HG03558 (cell line): Measurements from ENCODE around the gene SLC23A1.
"Not testable (repeated sequence)": the region's sequence is repeated elsewhere in the genome, so short reads cannot be mapped to it uniquely, and the experiment has no call there.

Experiments
- ATAC-seq: cut with Tn5 transposase; IDR thresholded peaks from one replicate; pipeline ENCODE4 v1.9.1; 2021; ENCODE audit warnings: moderate number of reproducible peaks; ENCODE audit not compliant: unreplicated experiment; ENCODE audit errors: extremely low read depth

The SLC23A1 gene

DNA sequence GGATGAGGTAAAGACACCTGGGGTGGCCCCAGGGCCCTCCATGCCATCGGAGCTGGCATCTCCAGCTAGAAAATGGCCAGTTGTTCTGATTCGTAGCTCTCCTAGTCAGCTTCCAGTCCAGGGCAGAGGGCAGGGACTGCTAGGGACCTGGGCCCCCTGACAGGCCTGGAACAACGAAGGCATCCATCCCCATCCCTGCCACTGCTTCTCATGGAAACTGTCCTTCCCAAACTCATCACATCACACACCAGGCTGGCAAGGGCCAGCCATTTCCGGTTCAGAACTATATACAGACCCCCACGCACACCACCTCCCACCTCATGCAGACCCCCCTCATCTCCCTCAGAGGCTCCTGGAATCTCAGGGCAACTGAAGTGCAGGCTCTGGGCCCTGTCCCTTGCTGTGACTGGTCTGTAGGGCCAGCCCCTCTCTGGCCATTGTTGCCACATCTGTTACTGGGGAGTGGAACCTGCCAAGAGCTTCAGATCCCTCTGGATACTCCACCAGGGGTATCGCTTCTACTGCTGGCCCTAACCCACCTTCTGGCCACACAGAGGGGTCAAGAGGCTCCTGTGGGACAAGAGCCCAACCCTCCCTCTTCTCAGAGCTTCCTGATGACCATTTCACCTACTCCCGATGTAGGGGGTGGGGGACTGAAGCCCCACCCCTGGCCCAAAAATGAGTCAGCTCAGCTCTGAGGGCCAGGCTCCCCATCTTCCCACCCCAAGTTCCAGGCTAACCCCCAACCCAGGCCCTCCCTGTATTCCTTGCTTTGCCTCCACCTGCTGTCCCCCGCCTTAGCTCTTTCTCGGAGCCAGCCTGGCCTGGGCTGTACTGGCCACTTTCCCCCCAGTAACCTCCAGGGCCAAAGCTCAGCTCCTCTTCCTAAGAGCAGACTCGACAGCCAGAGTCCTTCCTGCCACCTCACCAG is 7.8 kb upstream of the SLC23A1 start:
- ATAC-seq: no peak

DNA sequence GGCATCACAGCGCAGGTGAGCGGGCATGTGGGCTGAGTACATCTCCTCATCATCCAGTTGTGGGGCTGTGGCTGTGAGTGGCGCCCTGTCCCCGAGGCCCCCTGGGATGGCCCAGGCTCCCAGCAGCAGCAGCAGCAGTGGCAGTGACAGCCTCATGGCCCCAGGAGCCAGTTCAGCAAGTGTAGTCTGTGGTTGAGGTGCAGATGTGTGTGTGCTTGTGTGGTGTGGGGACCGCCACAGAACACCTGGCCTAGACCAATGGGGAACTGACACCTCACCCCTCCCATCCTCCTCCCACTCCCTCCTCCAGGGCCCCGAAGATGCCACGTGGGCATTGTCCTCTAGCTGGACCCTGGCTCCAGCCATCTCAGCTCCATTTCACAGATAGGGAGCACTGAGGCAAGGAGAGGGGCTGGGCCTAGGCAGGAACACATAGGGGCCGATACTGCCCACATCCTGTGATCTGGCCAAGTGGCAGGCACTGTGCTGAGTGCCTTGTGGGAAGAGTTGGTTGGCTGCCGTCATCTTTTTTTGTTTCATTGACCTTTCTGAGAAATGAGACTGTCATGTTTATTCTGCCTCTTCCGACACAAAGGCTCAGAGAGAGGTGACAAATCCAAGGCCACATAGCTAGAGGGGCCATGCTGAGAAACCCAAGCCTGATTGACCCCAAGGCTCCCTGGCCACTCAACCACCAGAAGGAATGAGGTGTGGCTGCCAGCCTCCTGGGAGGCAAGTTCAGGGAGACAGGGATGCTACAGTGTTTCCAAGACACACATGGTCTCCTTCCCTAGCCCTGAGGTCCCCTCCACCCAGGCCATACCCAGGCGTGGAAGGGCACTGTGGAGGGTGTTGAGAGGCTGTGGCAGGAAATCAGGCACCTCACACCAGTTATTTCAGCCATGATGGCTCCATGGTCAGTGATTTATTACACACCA is 6.9 kb upstream of the SLC23A1 start, which contains the start of gene MZB1:
Gene MZB1 (minus strand): TSS at position 213 of the 938 bp plus-strand sequence. CDS start 57 bp downstream, at position 156.
- ATAC-seq: no peak

DNA sequence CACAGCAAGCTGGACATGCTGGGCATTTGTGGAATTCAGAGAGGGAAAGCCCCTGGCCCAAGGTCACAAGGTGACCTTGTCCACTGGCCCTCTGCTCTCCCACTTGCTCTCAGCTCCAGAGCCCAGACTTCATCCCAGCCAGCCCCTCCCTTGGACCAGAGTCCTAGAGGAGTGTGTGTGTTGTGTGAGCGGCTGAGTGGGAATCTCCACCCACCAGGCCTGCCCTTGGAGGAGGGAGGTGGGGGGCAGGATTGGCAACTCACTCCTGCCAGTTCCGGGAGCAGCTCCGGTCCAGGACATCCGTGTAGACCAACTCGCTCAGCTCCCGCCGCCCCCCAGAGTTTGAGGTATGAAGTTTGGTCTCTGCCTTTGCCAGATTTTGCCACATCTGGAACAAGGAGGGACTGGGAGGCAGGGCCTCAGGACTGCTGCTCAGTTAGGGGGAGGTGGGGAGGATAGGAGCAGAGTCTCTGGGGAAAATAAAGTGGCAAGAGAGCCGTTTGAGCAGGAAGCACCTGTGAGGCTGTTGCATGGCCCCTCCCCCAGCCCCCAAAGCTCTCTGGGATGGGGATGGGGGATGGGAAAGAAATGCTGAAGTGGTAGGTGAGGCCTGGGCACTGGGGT is 5.2 kb upstream of the SLC23A1 start:
- no peak for ATAC-seq

DNA sequence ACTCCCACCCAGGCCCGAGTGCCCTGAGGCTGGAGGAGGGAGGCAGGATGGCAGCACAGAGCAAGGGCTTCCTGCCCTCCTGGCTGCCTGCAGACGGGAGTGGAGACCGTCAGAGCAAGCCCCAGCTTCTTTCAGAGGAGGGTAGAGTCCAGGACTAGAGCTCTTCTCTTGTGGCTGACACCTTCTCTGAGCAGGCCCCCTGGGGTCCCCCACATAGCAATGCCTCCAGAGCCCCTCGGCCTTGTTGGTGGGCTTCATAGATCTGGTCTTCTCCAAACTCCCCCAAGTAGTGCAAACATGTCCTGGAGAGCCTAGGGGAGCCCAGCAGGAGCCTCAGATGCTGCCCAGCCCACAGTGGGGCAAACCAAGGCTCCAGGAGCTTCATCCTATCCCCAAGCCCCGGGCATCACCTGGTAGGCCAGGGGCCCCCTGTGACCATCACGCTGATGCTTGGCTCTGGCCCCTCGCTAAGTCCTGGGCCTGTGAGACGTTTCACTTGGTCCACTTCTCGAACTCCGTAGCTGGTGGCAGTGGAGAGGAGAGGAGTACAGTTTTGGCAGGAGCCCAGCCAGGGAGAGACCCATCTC is 4.6 kb upstream of the SLC23A1 start:
- ATAC-seq: no peak

DNA sequence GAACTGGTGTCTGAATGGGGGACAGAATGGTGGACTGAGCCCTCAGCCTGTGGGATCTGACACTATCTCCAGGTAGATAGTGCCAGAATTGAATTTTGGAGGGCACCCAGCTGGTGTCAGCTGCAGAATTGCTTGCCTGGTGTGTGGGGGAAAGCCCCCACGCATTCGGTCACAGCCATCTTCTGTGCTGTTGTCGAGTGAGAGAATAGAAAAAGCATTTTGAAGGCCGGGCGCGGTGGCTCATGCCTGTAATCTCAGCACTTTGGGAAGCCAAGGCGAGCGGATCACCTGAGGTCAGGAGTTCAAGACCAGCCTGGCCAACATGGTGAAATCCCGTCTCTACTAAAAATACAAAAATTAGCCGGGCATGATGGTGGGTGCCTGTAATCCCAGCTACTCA is 3.9 kb upstream of the SLC23A1 start:
- not testable (repeated sequence) for ATAC-seq

DNA sequence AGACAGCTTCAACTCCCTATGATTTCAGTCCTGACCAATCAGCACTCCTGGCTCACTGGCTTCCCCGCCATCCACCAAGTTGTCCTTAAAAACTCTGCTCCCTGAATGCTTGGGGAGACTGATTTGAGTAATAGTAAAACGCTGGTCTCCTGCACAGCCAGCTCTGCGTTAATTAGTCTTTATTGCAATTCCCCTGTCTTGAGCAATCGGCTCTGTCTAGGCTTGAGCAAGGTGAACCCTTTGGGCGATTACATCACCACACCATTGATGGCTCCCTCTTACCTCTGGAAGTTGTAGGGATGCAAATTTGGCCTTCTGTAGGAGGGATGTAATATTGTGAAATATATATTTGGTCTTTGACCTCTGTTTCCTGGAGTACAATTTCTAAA is 2.9 kb upstream of the SLC23A1 start:
- no peak for ATAC-seq

DNA sequence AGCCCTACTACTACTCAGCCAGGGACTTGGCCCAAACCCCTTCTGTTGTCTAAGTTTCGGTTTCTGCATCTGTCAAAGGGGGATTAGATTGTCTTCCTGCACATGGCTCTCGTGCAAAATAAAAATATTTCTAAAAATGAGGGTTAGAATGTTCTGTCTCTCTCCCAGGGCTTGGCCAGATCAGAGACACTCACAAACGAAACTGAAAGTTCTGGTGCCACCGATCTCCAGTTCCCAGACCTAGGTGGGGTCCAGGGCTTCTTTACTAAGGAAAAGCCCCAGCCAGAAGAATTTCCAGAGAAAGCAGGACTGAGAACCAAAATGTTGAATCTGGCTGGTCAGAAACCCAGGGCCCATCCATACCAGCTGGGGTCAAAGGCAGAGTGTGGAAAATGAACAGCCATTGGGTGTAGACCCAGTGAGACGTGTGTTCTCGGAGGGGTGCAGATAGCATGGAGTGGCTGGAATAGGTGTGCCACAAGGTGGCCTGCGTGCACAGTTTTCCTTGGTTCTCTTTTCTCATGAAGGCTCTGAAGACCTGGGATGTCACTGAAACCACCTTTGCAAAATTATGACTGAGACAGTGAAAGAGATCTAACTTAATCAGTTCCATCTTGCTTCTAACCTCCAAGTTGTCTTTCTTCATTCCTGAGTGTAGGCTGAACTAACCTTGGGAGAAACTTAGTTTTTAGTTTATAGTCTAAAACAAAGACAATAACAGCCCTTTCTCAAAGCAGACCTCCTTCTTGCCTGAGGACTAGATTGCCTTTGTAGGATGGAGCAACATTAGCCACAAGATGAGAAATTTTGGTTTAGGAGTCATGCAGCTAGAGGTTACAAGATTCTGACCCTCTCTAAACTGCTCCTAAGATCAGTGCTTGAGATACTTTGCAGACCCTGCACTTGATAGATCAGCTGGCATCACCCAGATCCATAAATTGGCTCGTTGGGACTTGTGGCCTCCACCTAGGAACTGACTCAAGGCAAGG is 2.3 kb upstream of the SLC23A1 start:
- ATAC-seq: no peak

DNA sequence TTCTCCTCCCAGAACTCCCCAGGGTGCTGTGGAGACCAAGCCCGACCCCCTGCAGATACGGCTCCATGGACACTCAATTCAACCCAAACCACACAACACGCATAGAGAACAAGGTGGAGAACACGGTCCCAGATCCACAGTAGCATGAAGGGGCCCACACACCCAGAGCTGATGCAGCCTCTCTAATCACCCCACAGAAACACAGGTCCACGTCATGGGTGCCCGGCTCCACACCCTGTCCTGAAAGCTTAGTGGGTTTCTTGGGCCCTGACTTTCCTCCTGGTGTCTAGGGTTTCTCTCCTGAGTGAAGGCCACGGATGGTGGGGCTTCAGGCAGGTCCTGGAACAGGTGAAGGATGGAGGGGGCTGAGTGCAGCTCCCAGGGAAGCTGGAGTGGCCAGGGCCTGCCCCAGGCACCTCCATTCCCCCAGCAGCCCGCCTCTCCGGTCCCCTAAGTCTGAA is 1.5 kb upstream of the SLC23A1 start:
- no peak for ATAC-seq

DNA sequence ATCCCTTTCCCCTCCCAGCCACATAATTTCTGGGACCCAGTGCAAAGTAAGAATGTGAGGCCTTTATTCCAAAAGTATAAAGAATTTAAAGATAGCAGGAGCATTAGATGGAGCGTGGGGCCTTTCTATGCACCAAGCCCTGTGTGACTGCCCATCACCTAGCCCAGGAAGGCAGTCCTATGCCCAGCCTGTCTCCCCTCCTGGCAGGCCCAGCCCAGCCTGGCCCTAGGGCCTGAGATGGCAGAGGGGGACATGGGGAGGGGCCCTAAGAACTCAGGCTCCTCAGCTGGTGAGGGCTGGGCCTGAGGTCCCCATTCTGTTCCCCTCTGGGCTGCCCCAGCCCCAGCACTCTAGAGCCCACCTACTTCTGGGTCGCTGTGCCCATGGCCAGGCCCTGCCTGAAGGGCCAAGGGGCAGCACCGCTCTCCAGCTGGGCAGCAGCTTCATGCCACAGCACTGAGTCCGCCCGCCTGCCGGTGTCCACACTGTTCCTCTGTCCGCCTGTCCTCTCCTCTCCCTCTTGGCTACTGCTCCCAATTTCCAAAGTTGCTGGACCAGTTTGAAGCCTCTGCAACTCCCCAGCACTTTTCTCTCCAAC is 995 bp upstream of the SLC23A1 start:
- no peak for ATAC-seq

DNA sequence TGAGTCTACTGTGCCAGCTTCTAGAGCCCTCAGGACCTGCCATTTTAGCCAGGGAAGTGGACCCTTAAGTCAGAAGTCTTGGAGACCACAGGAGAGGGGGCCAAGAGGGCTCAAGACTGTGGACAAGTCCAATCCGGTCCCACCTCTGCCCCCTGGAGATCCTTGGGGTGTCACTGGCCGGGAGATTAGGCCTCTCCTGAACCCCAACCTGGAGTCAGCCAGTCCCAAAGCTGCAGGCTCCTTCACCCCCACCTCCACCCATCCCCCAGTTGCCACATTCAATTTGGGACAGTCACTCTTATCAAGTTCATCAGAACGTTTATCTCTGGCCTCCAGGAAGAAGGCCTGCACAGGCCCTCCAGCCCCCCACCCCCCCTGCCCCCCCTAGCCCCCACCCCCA is 290 bp downstream of the SLC23A1 start:
- no peak for ATAC-seq

DNA sequence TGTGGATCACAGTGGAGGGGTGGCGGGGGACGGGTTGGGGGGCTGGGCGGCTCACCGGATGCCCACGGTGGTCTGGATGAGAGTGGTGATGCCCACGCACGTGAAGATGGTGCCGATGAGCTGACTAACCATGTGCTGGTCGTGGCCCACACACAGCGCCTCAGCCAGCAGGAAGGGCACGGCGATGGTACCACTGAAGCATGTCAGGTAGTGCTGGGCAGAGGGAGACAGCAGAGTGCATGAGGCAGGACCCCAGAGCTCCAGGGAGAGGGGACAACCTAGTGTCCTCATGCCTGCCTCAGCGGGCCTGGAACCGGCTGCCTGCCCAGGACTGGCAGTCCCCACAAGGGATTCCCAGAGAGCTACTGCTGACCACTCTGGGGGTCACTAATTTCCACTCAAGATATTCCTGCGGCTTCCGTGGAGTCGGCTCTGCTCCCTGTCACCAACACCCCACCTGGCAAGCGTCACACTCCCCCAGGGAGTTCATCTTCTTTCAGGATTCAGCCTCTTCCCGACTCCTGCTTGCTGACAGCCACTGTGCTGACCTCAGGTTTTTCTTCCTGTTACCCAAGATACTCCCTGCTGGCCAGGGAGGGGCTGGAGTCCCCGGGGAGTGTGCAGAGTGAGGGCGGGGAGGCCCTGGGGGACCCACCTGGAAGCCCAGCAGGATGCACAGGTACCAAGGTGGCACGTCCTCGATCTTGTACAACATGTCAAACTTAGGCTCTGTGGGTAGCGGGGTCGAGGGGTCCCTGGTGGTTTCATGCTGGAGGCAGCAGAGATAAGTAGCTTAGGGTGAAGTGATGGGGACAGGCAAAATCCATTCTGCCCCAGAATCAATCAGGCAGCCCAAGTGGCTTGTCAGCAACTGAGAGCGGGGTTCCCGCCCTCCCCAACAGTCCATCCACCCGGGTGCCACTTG is 998 bp downstream of the SLC23A1 start:
- ATAC-seq: no peak

DNA sequence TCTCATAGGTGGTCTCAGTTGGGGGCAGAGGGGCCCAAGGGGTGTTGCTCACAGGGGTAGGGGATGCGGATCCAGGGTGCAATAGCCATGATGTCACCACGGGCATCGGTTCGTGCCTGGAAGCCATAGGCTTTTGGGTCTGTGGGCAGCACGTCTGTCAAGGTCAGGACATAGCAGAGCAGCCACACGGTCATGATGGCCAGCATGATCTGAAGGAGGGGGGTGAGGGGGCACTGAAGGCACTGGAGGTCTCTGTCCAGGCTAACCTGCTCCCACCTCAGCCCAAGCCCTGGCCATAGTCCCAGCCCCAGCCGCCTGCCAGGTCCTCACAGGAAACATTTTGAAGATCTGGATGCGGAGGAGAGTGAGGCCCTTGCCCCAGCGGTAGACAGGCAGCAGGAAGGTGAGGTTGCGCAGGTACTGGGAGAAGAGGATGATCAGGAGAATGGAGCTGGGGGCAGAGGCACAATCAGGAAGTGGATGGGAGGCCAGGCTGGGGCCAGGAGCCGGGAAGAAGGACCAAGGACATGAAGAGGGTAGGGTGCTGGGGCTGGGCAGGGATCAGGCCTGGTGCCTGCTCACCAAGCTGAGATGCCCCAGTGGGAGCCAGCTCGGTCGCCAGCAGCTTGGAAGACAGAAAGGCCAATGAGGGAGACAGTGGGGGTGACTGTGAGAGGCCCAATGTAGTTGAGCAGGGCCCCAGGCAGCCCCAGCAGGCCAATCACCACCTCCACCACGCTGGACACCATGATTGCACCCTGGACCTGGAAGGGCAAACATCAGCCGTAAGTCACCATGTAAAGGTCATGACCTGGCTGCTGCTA is 3.3 kb downstream of the SLC23A1 start:
- no peak for ATAC-seq

DNA sequence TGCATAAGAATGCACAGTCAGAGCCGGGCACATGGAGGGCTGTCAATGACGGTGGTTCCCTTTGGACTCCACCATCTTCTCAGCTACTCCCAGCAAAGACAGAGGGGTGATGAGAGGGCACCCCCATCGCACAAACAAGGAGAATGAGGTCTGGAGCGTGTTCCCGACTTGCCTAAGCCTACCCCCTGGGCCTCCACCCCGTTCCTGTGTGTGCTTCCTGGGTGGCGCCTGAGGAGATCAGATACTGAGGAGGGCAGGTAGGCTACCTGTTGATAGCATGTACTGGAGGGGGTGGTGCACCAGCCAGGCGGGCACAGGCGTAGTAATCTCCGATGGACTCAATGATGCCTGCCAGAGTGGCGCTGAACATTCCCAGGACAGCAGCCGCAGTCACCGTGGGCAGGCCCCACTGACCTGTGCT is 4.1 kb downstream of the SLC23A1 start:
- ATAC-seq: no peak

DNA sequence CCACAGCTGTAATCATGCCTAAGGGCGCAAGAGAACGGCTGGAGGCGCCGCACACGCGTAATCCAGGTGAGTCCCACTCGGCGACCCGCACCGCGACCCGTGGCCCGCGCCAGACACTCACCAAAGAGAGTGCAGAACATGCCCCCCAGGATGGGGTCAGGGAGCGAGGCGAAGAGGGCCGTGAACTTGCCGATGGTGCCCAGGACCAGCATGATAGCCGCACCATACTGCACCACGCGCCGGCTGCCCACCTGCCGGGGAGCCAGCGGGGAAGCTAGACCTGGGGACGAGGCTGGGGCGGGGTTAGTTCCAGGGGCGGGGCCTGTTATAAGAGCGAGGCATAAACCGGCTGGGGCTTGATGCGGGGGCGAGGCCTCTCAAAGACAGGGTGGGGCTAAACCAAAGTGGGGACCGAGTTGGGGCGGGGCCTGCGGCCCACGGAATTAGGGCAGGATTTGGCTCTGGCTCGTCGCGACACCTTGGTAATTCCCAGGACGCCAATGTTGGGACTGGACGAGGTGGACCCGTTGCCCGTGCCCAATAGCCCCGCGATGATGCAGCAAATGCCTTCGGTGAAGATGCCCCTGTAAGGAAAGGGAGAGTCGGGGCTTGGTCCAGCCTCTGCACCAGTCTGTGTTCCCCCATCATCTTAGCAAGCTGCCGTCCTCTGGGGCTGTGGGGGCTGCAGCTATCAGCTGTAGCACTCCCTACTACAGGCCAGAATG is 4.8 kb downstream of the SLC23A1 start:
- no peak for ATAC-seq

DNA sequence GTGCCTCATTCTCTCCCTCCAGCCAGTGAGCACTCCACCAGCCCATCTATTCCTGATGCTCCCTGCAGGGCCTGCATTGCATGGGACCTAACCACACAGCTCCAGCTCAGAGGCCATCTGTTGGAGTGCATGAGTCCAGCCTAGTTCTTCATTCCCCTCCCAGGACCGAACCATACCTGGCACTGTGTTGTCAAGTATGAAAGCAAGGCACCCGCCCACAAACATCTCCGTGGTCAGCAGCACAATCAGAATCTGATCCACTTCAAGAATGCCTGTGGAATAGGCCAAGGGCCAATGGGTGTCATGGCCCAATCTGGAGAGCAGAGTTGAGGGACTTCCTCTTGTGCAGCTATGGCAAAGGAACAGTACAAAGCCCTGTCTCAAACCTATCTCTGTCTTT is 5.9 kb downstream of the SLC23A1 start:
- no peak for ATAC-seq

DNA sequence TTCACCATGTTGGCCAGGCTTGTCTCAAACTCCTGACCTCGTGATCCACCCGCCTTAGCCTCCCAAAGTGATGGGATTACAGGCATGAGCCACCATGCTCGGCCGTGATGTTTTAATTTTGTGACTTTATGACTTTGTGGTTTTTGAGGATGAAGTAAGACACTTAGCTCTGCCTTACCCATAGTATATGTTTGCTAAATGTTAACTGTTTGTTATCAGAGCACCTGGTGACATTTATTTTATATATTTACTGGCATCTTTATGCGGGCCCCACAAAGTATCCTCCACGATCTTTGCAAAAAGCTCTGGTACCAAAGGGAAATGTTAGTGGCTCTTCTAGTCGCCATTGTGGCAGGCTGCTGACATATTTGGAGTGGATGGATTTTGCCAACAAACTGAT is 6.7 kb downstream of the SLC23A1 start:
- no peak for ATAC-seq
